Kidney (tissue), 14 donors: Measurements from ENCODE around the gene TCF12. TPM values are rescaled to one million over a fixed set of nuclear protein-coding genes. Genes with fewer than 3 reads are reported as not detected.

Source experiments
- DNase-seq, 5 donors: peaks; one replicate each; pipeline ENCODE4 v3.0.0-alpha.2; 2013 to 2020
- FAIRE-seq: peaks from 2 replicates; lab custom pipeline; 2012; peaks lifted over from hg19 to GRCh38; lab: Jason Lieb, UNC
- H3K27ac ChIP-seq, 2 donors: one replicate each; pipeline ENCODE4 v1.7.0; 2013; ENCODE audit warnings: low read depth in 2 of 2, low read length in 2 of 2, inconsistent platforms in 1 of 2
- H3K27me3 ChIP-seq: one replicate; pipeline ENCODE4 v1.7.1; 2013; ENCODE audit warnings: low read length, inconsistent platforms; ENCODE audit not compliant: control insufficient read depth, insufficient read depth
- H3K36me3 ChIP-seq, 3 donors: one replicate each; pipeline versions ENCODE4 v1.7.0 to v1.7.1; 2013; ENCODE audit warnings: low read length in 3 of 3, control low read depth in 1 of 3, inconsistent platforms in 1 of 3; ENCODE audit not compliant: insufficient read depth in 3 of 3, control insufficient read depth in 2 of 3
- H3K4me1 ChIP-seq, 3 donors: one replicate each; pipeline versions ENCODE4 v1.7.0 to v1.7.1; 2013; ENCODE audit warnings: low read length in 3 of 3, inconsistent platforms in 1 of 3, low read depth in 1 of 3; ENCODE audit not compliant: control insufficient read depth in 2 of 3, insufficient read depth in 2 of 3
- H3K4me3 ChIP-seq, 3 donors: one replicate each; pipeline versions ENCODE4 v1.7.0 to v1.8.1; 2013; ENCODE audit warnings: low read length in 3 of 3, control low read depth in 1 of 3, inconsistent platforms in 1 of 3
- H3K9ac ChIP-seq, 3 donors: one replicate each; pipeline versions ENCODE4 v1.7.0 to v1.7.1; 2013; ENCODE audit warnings: low read length in 3 of 3, control low read depth in 1 of 3, inconsistent platforms in 1 of 3
- H3K9me3 ChIP-seq, 3 donors: one replicate each; pipeline versions ENCODE4 v1.7.0 to v1.7.1; 2013; ENCODE audit warnings: low read length in 3 of 3, control low read depth in 1 of 3, inconsistent platforms in 1 of 3; ENCODE audit not compliant: control insufficient read depth in 2 of 3, insufficient read depth in 1 of 3
- CTCF ChIP-seq: IDR thresholded peaks from 3 replicates; pipeline ENCODE4 v1.5.1; 2012; ENCODE audit warnings: mild to moderate bottlenecking, moderate library complexity, borderline replicate concordance; ENCODE audit not compliant: insufficient read depth; ENCODE audit errors: extremely low read depth
- intact Hi-C: fragments of 100-400 bp; cut with DNase I; formaldehyde crosslinking; loops from one replicate; pipeline ENCODE4 v1.11.1; 2022
- polyA plus RNA-seq: library from polyadenylated mRNA; stranded (reverse); fragments of 350-450 nt; fragmentation: Illumina TruSeq; extraction: RNeasy Lipid Tissue Mini Kit (QIAGEN cat#74804); gene quantifications from one replicate; pipeline ENCODE4 v1.2.3, GENCODE V29; 2014; ENCODE audit warnings: low read depth, low replicate concordance; ENCODE audit not compliant: insufficient read depth
- total RNA-seq: library from RNA; stranded (reverse); fragmentation: NEBNext Ultra II Directional; extraction: Animal tissue kit (Norgen Biotek cat#: 25700); gene quantifications from one replicate; pipeline ENCODE4 v1.2.1, GENCODE V29; 2021
- donor health status: control.
- donor health status: control.
- donor health status: control.
- donor health status: control.
- donor health status: control.
- donor health status: DM: yes; HTN: yes; CAD: no.
- donor health status: Normal renal cell carcinoma (clear cell type).

Gene TCF12
- total and polyA plus RNA-seq, 2 donors from 2014 or later, result 16.3 to 116 TPM

DNA sequence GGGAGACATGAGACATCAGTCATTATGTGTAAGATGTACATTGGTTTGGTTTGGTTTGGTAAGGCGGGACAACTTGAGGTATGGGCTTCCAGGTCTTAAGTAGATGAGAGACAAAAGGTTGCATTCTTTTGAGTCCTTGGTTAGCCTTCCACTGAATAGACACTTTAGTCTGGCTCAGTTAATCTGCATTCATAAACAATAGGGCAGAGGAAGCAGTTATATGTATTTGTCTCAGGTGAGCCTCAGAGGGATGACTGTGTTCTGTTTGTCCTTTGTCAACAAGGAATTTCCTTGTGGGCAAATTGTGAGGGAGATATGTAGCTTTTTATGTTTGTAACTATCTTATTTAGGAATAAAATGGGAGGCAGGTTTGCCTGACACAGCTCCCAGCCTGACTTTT is 50.4 kb downstream of the TCF12 start:
- H3K4me3 ChIP-seq, result no peak overlapping the region

GRCh38 chr15:56969265-56969895 is 50.9 kb downstream of the TCF12 start:
- no peak for DNase-seq
- H3K4me3 ChIP-seq, result no peak overlapping the region
- intact Hi-C loops, result no loop called here

More for the DNA sequence above, 50.4 kb downstream of the TCF12 start:
- no peak overlapping the region for H3K27ac ChIP-seq
- H3K9me3 ChIP-seq, result no peaks in the 10 kb centered on the region
- DNase-seq (no peak), FAIRE-seq (no peak)
- TF ChIP-seq CTCF, result no peak
- peaks cover 0 to 8% (median 8%) of the 10 kb centered on the region in 3 donors for H3K4me1 ChIP-seq
- no peaks in the 10 kb centered on the region for H3K27me3 ChIP-seq
- intact Hi-C loops, result no loop called here
- no peaks in the 10 kb centered on the region for H3K36me3 ChIP-seq
- H3K9ac ChIP-seq, result no peak overlapping the region

GRCh38 chr15:56971571-56971970 is 53.1 kb downstream of the TCF12 start:
- no peak for TF ChIP-seq CTCF
- FAIRE-seq (no peak), DNase-seq (no peak)
- H3K4me3 ChIP-seq, result no peak overlapping the region
- no peaks in the 10 kb centered on the region for H3K9me3 ChIP-seq
- peaks cover 0 to 8% (median 0%) of the 10 kb centered on the region in 3 donors for H3K4me1 ChIP-seq
- H3K27ac ChIP-seq, result no peak overlapping the region
- no peaks in the 10 kb centered on the region for H3K27me3 ChIP-seq
- intact Hi-C loops, result no loop called here
- H3K36me3 ChIP-seq, result no peaks in the 10 kb centered on the region
- H3K9ac ChIP-seq, result no peak overlapping the region

More at GRCh38 chr15:56969265-56969895, 50.9 kb downstream of the TCF12 start:
- no peak for FAIRE-seq
- H3K27me3 ChIP-seq, result no peaks in the 10 kb centered on the region
- TF ChIP-seq CTCF, result no peak
- H3K36me3 ChIP-seq, result no peaks in the 10 kb centered on the region
- no peaks in the 10 kb centered on the region for H3K9me3 ChIP-seq
- peaks cover 0 to 8% (median 8%) of the 10 kb centered on the region in 3 donors for H3K4me1 ChIP-seq
- no peak overlapping the region for H3K27ac ChIP-seq
- H3K9ac ChIP-seq, result no peak overlapping the region
